H1 (cell line): ENCODE results near the gene POLA1. TPM values are rescaled to one million over a fixed set of nuclear protein-coding genes. Genes with fewer than 3 reads are reported as not detected.

Experiments
- CTCF ChIA-PET: fragments of 300-600 bp; sonication (Branson Sonifier 250); formaldehyde crosslinking; loops from one replicate; lab custom pipeline; 2021; ENCODE audit not compliant: partially characterized antibody; lab: Charles Lee
- POLR2A ChIA-PET: fragments of 300-600 bp; sonication (Branson Sonifier 250); formaldehyde crosslinking; loops from one replicate; lab custom pipeline; 2021; ENCODE audit warnings: inconsistent platforms; ENCODE audit not compliant: partially characterized antibody; lab: Charles Lee
- DNase-seq, 2 experiments: peaks; one replicate each; pipeline versions ENCODE4 v3.0.0 to v3.0.0-alpha.2; 2010 to 2022; ENCODE audit warnings: low spot score in 2 of 2, low read depth in 1 of 2, mixed read lengths in 1 of 2
- FAIRE-seq: peaks from 2 replicates; lab custom pipeline; 2011; peaks lifted over from hg19 to GRCh38; lab: Jason Lieb, UNC
- H2AFZ ChIP-seq: 2 replicates; pipeline ENCODE4 v1.8.1; 2012; ENCODE audit warnings: low read length, inconsistent platforms
- H2AK5ac ChIP-seq: 2 replicates; pipeline ENCODE4 v1.6.1; 2013; ENCODE audit warnings: low read depth, low read length
- H2BK120ac ChIP-seq: replicated peaks from 2 replicates; pipeline ENCODE3; 2013; ENCODE audit warnings: low read depth, low read length, inconsistent platforms
- H2BK12ac ChIP-seq: 2 replicates; pipeline ENCODE4 v1.6.1; 2013; ENCODE audit warnings: low read depth, low read length
- H2BK15ac ChIP-seq: 2 replicates; pipeline ENCODE4 v1.6.1; 2013; ENCODE audit warnings: low read length
- H2BK20ac ChIP-seq: 2 replicates; pipeline ENCODE4 v1.6.1; 2013; ENCODE audit warnings: low read length
- H2BK5ac ChIP-seq: 2 replicates; pipeline ENCODE4 v1.6.1; 2013; ENCODE audit warnings: low read depth, low read length
- H3K14ac ChIP-seq: 2 replicates; pipeline ENCODE4 v1.6.1; 2013; ENCODE audit warnings: inconsistent platforms; ENCODE audit not compliant: insufficient read length
- H3K18ac ChIP-seq: 2 replicates; pipeline ENCODE4 v1.6.1; 2013; ENCODE audit warnings: low read length; ENCODE audit errors: extremely low read depth
- H3K23ac ChIP-seq: 2 replicates; pipeline ENCODE4 v1.6.1; 2013; ENCODE audit warnings: inconsistent platforms; ENCODE audit not compliant: insufficient read length
- H3K23me2 ChIP-seq: 2 replicates; pipeline ENCODE4 v1.6.1; 2013; ENCODE audit warnings: low read depth, low read length
- H3K27ac ChIP-seq: 2 replicates; pipeline ENCODE4 v1.6.1; 2011; ENCODE audit warnings: low read depth, low read length, inconsistent platforms
- H3K27me3 ChIP-seq, 4 experiments: replicated peaks in 1 of 4; 1 replicate in 1 of 4; 2 replicates in 3 of 4; pipeline versions ENCODE4 v1.6.1 to v1.8.1; 2011 to 2013; ENCODE audit warnings: low read length in 3 of 4, mild to moderate bottlenecking in 3 of 4, inconsistent platforms in 2 of 4, mixed read lengths in 2 of 4, moderate library complexity in 1 of 4; ENCODE audit not compliant: control insufficient read depth in 3 of 4, insufficient read depth in 3 of 4; ENCODE audit errors: extremely low read depth in 1 of 4
- H3K36me3 ChIP-seq, 4 experiments: 2 replicates each; pipeline versions ENCODE4 v1.6.1 to v1.8.1; 2011 to 2013; ENCODE audit warnings: mild to moderate bottlenecking in 4 of 4, low read length in 3 of 4, moderate library complexity in 2 of 4, control low read depth in 1 of 4, inconsistent platforms in 1 of 4; ENCODE audit not compliant: insufficient read depth in 4 of 4, control insufficient read depth in 2 of 4
- H3K4ac ChIP-seq: replicated peaks from 2 replicates; pipeline ENCODE3; 2013; ENCODE audit warnings: low read length, low read depth, mixed read lengths, inconsistent platforms; ENCODE audit not compliant: insufficient read length
- H3K4me1 ChIP-seq, 4 experiments: replicated peaks in 1 of 4; 1 replicate in 1 of 4; 2 replicates in 3 of 4; pipeline versions ENCODE4 v1.6.1 to v1.8.1; 2011 to 2013; ENCODE audit warnings: low read length in 3 of 4, inconsistent platforms in 2 of 4, mixed read lengths in 1 of 4; ENCODE audit not compliant: insufficient read depth in 4 of 4, control insufficient read depth in 3 of 4
- H3K4me2 ChIP-seq, 2 experiments: 2 replicates each; pipeline versions ENCODE4 v1.6.1 to v1.8.1; 2011 to 2013; ENCODE audit warnings: low read depth in 2 of 2, low read length in 2 of 2, control low read depth in 1 of 2, inconsistent platforms in 1 of 2, mild to moderate bottlenecking in 1 of 2; ENCODE audit not compliant: insufficient read depth in 1 of 2
- H3K4me3 ChIP-seq, 4 experiments: fragments of 200-600, 300-600 bp in 1 of 4; sonication (generic), shearing (Covaris generic), sonication (Bioruptor Twin) in 1 of 4; 2 replicates each; pipeline versions ENCODE4 v1.5.1 to v1.8.1; 2011 to 2016; ENCODE audit warnings: low read length in 4 of 4, low read depth in 3 of 4, control low read depth in 2 of 4, inconsistent platforms in 2 of 4, mild to moderate bottlenecking in 2 of 4, mixed read lengths in 1 of 4, moderate library complexity in 1 of 4; ENCODE audit not compliant: insufficient read depth in 2 of 4; ENCODE audit errors: extremely low read depth in 1 of 4
- H3K56ac ChIP-seq: replicated peaks from 2 replicates; pipeline ENCODE3; 2013; ENCODE audit warnings: low read depth, mild to moderate bottlenecking, mixed read lengths, low read length, inconsistent platforms; ENCODE audit not compliant: insufficient read length
- H3K79me1 ChIP-seq: 2 replicates; pipeline ENCODE4 v1.6.1; 2013; ENCODE audit warnings: low read depth, low read length, control low read depth
- H3K79me2 ChIP-seq, 2 experiments: 2 replicates each; pipeline versions ENCODE4 v1.6.1 to v1.8.1; 2012 to 2013; ENCODE audit warnings: low read length in 2 of 2, mild to moderate bottlenecking in 2 of 2, inconsistent platforms in 1 of 2; ENCODE audit not compliant: insufficient read depth in 2 of 2, control insufficient read depth in 1 of 2
- H3K9ac ChIP-seq, 4 experiments: replicated peaks in 1 of 4; 1 replicate in 1 of 4; 2 replicates in 3 of 4; pipeline versions ENCODE4 v1.6.1 to v1.8.1; 2011 to 2013; ENCODE audit warnings: low read depth in 3 of 4, low read length in 3 of 4, control low read depth in 2 of 4, mild to moderate bottlenecking in 2 of 4, moderate library complexity in 2 of 4, inconsistent platforms in 1 of 4; ENCODE audit errors: extremely low read depth in 1 of 4
- H3K9me3 ChIP-seq, 2 experiments: 2 replicates each; pipeline versions ENCODE4 v1.6.1 to v1.8.1; 2012 to 2013; ENCODE audit warnings: mild to moderate bottlenecking in 2 of 2, moderate library complexity in 2 of 2, control low read depth in 1 of 2, inconsistent platforms in 1 of 2, low read depth in 1 of 2, low read length in 1 of 2, mixed read lengths in 1 of 2; ENCODE audit not compliant: insufficient read depth in 2 of 2
- H4K20me1 ChIP-seq, 2 experiments: replicated peaks in 1 of 2; 2 replicates each; pipeline versions ENCODE3 to v1.8.1; 2011 to 2013; ENCODE audit warnings: inconsistent platforms in 2 of 2, low read length in 2 of 2, mild to moderate bottlenecking in 1 of 2; ENCODE audit not compliant: insufficient read depth in 2 of 2, control insufficient read depth in 1 of 2
- H4K5ac ChIP-seq: 2 replicates; pipeline ENCODE4 v1.6.1; 2013; ENCODE audit warnings: low read length, low read depth, mixed read lengths, inconsistent platforms; ENCODE audit not compliant: insufficient read length
- H4K8ac ChIP-seq: 2 replicates; pipeline ENCODE4 v1.8.0; 2013; ENCODE audit warnings: mild to moderate bottlenecking, moderate library complexity, low read length, inconsistent platforms; ENCODE audit not compliant: insufficient read depth; ENCODE audit errors: extremely low read depth
- H4K91ac ChIP-seq: replicated peaks from 2 replicates; pipeline ENCODE3; 2013; ENCODE audit warnings: low read length, mixed read lengths, inconsistent platforms; ENCODE audit not compliant: insufficient read length
- ASH2L ChIP-seq: fragments of 200-600, 300-600 bp; sonication (generic); IDR thresholded peaks from one replicate; pipeline ENCODE4 v1.7.1; 2017; ENCODE audit warnings: low read length
- BACH1 ChIP-seq: IDR thresholded peaks from 2 replicates; pipeline ENCODE4 v1.6.1; 2012; ENCODE audit warnings: low read length, improper control_type of control experiment
- CEBPB ChIP-seq: IDR thresholded peaks from 2 replicates; pipeline ENCODE4 v1.6.1; 2012; ENCODE audit warnings: low read depth, low read length
- CHD2 ChIP-seq: IDR thresholded peaks from 2 replicates; pipeline ENCODE4 v1.6.1; 2012; ENCODE audit warnings: low read length, improper control_type of control experiment
- FOSL1 ChIP-seq: IDR thresholded peaks from 2 replicates; pipeline ENCODE4 v1.6.1; 2011; ENCODE audit warnings: mild to moderate bottlenecking, low read depth, low read length, moderate library complexity; ENCODE audit not compliant: insufficient read depth
- JUN ChIP-seq: IDR thresholded peaks from 2 replicates; pipeline ENCODE4 v1.6.1; 2011; ENCODE audit warnings: low read depth, mild to moderate bottlenecking, improper control_type of control experiment, low read length
- MAFK ChIP-seq: IDR thresholded peaks from 2 replicates; pipeline ENCODE4 v1.6.1; 2012; ENCODE audit warnings: low read depth, mild to moderate bottlenecking, improper control_type of control experiment, low read length
- POLR2A ChIP-seq, 2 experiments: IDR thresholded peaks; 1 replicate in 1 of 2; 2 replicates in 1 of 2; pipeline ENCODE4 v1.6.1; 2011; ENCODE audit warnings: low read depth in 2 of 2, low read length in 2 of 2, mild to moderate bottlenecking in 2 of 2; ENCODE audit errors: control extremely low read depth in 1 of 2
- RBBP5 ChIP-seq: IDR thresholded peaks from 2 replicates; pipeline ENCODE4 v1.7.1; 2012; ENCODE audit warnings: low read depth, mild to moderate bottlenecking, inconsistent platforms, low read length, moderate library complexity, borderline replicate concordance
- TAF1 ChIP-seq: IDR thresholded peaks from 2 replicates; pipeline ENCODE4 v1.6.1; 2011; ENCODE audit warnings: mild to moderate bottlenecking, low read depth, low read length
- TCF12 ChIP-seq: IDR thresholded peaks from 2 replicates; pipeline ENCODE4 v1.6.1; 2011; ENCODE audit warnings: low read depth, mild to moderate bottlenecking, low read length
- TEAD4 ChIP-seq: IDR thresholded peaks from 2 replicates; pipeline ENCODE4 v1.6.1; 2012; ENCODE audit warnings: low read depth, low read length, inconsistent platforms, mixed read lengths
- USF2 ChIP-seq: IDR thresholded peaks from 2 replicates; pipeline ENCODE4 v1.6.1; 2011; ENCODE audit warnings: low read length, improper control_type of control experiment
- whole genome bisulfite sequencing, 2 experiments: shearing (Covaris generic) in 1 of 2; methylation state at CpG; one replicate each; pipeline versions ENCODE4 v1.1.6 to v1.1.7; 2013 to 2015; ENCODE audit warnings: low lambda C conversion rate in 2 of 2, mixed read lengths in 2 of 2, inconsistent platforms in 1 of 2, low coverage in 1 of 2, missing lambda C conversion rate in 1 of 2; ENCODE audit not compliant: insufficient replicate concordance in 2 of 2, insufficient coverage in 1 of 2, insufficient read length in 1 of 2; ENCODE audit errors: extremely low coverage in 1 of 2, missing lambda C conversion rate in 1 of 2; 5-methylcytosine and 5-hydroxymethylcytosine counted together
- polyA plus RNA-seq, 7 experiments: library from polyadenylated mRNA; depleted of rRNA in 3 of 7; stranded (reverse) in 5 of 7; unstranded in 2 of 7; fragments of >200 nt in 5 of 7; fragments of 200-250 nt in 2 of 7; gene quantifications; 1 replicate in 5 of 7; 2 replicates in 1 of 7; 4 replicates in 1 of 7; pipeline versions ENCODE4 v1.2.1 to v1.2.3, GENCODE V29; 2011 to 2013; ENCODE audit warnings: missing spikeins in 2 of 7, mixed read lengths in 2 of 7
- total RNA-seq: library from RNA; stranded (reverse); fragmentation: NEBNext Ultra II Directional; extraction: Animal tissue kit (Norgen Biotek cat#: 25700); gene quantifications from 2 replicates; pipeline ENCODE4 v1.2.1, GENCODE V29; 2021

POLA1 gene
- total and polyA plus RNA-seq, 2 of the 8 experiments (the other 6 are each of a cell fraction or from before 2014, with no cell fraction given), result 5.6 to 34.9 TPM

DNA sequence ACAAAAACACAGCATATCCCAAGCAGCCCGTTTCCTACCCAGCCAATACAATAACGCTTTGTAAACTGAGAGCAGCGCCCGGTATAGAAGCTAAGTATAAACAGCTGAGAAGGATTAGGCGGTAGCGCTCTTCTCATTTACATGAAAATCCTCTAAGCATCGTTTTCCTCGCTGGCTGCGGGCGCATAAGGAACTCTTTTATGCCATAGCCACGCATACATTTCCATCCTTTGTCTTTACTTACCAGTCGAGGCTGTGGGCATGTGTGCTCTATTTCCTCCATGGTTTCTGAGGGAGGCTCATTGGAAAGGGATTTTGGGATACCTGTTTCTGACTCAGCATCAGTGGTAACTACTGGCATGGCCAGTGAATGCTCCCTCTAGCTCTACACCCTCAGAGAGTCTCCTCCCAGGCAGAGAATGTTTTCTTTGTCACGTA, 47.0 kb upstream of the POLA1 start:
- Histone ChIP-seq H3K9me3 (no peaks in the 10 kb centered on the region), H3K56ac (peak overlapping the region; percentile 88), H4K8ac (no peak overlapping the region), H3K23ac (no peak overlapping the region), H4K20me1 (no peaks in the 10 kb centered on the region), H3K4ac (no peak overlapping the region), H3K9ac (peak overlapping the region in 3 of 4 experiments; percentile 63 to 83 (median 79); a peak in 6 of 7 replicates), H2AK5ac (no peak overlapping the region), H2BK15ac (0 out of 2 replicates have a peak overlapping the region, but pooled peaks have one; percentile 81), H3K36me3 (no peaks in the 10 kb centered on the region), H2BK12ac (peak overlapping the region; percentile 84; the same call in 1 of the 2 replicates), H4K5ac (peak overlapping the region; percentile 15), H4K91ac (peak overlapping the region; percentile 90), H3K23me2 (0 out of 2 replicates have a peak, but pooled peaks cover 4% of the 10 kb centered on the region), H2AFZ (no peak overlapping the region), H3K4me2 (peak overlapping the region; percentile 66 to 93), H3K4me1 (peaks cover 0 to 16% (median 6%) of the 10 kb centered on the region in 4 experiments; a peak in 4 of 7 replicates), H3K79me2 (peaks cover 0 to 26% of the 10 kb centered on the region in 2 experiments; a peak in 2 of 4 replicates), H2BK5ac (peak overlapping the region; percentile 63), H3K4me3 (peak overlapping the region; percentile 36 to 81 (median 58)), H3K14ac (no peak overlapping the region), H3K27me3 (no peaks in the 10 kb centered on the region), H3K27ac (peak overlapping the region; percentile 95), H3K79me1 (no peaks in the 10 kb centered on the region), H2BK20ac (peak overlapping the region; percentile 48; the same call in 1 of the 2 replicates), H3K18ac (no peak overlapping the region; the same call in 1 of the 2 replicates), H2BK120ac (no peak overlapping the region)
- ChIA-PET CTCF (interaction anchor here (1.2 kb wide), 1 partner anchor 46 kb away, joined by 3 read pairs; no protein-coding TSS in a partner anchor), POLR2A (interaction anchor here (1.4 to 2.1 kb wide), 3 partner anchors 8 to 26 kb away, joined by 3 to 8 read pairs (median 5); no protein-coding TSS in a partner anchor)
- 1% methylated on average over 12 of the region's 13 CpGs; no CpG with 5 or more reads in 1 of the 2 experiments for WGBS, 2 experiments
- FAIRE-seq (peak; percentile 97), DNase-seq (peak in 1 of 2 experiments; percentile 2)
- TF ChIP-seq FOSL1, result no peak
- 0 out of 2 replicates have a peak, but pooled peaks have one; percentile 43 for TF ChIP-seq RBBP5
- TF ChIP-seq TCF12, result 0 out of 2 replicates have a peak, but pooled peaks have one; percentile 21
- 0 out of 2 replicates have a peak, but pooled peaks have one; percentile 16 for TF ChIP-seq MAFK
- TF ChIP-seq USF2, result no peak
- peak; percentile 65 to 77 for TF ChIP-seq POLR2A (IDR thresholded peaks at IDR 0.05; ENCODE audit: control extremely low read depth in 1 of 2, low read depth in 2 of 2, low read length in 2 of 2)
- peak; percentile 45 for TF ChIP-seq TAF1
- TF ChIP-seq BACH1, result peak; percentile 61; the same call in 1 of the 2 replicates
- no peak for TF ChIP-seq TEAD4
- TF ChIP-seq JUN, result no peak
- no peak for TF ChIP-seq CEBPB
- TF ChIP-seq CHD2, result no peak
- TF ChIP-seq ASH2L, result peak; percentile 33
